HG02642 (cell line): ENCODE data around the gene RRM2.

Experiments used
- ATAC-seq: cut with Tn5 transposase; IDR thresholded peaks from one replicate; pipeline ENCODE4 v1.9.1; 2021; ENCODE audit warnings: mild to moderate bottlenecking; ENCODE audit not compliant: unreplicated experiment, poor library complexity

Gene RRM2

DNA sequence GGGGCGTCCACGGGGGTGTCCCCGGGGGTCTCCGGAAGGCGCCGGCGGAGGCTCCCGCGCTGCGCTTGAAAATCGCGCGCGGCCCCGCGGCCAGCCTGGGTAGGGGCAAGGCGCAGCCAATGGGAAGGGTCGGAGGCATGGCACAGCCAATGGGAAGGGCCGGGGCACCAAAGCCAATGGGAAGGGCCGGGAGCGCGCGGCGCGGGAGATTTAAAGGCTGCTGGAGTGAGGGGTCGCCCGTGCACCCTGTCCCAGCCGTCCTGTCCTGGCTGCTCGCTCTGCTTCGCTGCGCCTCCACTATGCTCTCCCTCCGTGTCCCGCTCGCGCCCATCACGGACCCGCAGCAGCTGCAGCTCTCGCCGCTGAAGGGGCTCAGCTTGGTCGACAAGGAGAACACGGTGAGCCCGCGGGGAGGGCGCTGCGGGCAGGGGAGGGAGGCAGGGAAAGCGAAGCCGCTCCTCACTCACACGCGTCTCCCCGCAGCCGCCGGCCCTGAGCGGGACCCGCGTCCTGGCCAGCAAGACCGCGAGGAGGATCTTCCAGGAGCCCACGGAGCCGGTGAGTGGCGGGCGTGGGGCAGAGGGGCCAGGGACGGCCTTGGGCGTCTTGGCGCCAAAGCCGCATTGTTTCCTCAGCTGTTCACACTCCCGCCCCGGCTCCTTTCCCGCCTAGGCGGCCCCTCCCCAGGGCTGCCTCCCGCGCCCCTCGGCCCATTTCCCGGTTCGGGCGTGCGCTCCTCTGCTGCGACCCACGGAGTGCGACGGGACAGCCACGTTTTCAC lies at the start of gene RRM2:
Gene RRM2, plus strand, starts transcription at position 240 of the 781 bp plus-strand sequence. Its CDS starts 60 bp downstream, at position 300.
- ATAC-seq = peak; percentile 75

DNA sequence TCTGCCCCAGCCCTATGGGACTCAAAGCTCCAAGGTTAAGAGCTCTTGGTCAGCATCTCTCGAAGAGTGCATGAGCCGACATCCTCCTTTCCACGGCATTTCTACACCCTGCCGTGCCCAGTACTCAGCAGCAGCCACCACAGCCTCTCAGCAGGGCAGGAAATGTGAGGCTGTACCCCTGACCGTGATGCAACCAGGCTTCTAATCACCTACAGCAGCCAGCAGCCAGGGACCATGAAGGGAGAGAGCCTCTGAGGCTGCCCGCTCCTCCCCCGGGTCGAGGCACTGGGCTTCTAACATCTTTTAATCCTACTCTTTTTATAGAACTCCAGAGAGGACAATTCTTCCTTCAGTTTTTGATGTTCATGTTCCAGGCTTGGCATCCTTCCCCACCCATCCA lies 48.8 kb upstream of the RRM2 start:
- ATAC-seq = no peak

DNA sequence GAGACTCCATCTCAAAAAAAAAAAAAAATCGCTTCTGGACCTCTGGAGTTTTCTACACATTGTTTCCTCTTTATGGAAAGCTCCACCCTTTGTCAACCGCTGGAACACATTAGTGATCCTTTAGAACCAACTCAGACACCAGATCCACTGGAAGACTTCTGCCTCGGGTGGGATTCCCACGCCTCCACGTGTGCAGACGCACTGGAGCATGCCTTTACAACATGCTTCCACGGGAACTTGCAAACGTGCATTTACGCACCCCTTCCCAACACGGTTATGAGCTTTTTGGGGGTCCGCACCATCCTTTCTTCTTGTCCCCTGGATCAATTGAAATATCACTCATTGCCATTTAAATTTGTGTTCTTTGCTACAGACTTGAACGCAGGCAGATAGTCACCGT lies 47.4 kb upstream of the RRM2 start:
- ATAC-seq = no peak

DNA sequence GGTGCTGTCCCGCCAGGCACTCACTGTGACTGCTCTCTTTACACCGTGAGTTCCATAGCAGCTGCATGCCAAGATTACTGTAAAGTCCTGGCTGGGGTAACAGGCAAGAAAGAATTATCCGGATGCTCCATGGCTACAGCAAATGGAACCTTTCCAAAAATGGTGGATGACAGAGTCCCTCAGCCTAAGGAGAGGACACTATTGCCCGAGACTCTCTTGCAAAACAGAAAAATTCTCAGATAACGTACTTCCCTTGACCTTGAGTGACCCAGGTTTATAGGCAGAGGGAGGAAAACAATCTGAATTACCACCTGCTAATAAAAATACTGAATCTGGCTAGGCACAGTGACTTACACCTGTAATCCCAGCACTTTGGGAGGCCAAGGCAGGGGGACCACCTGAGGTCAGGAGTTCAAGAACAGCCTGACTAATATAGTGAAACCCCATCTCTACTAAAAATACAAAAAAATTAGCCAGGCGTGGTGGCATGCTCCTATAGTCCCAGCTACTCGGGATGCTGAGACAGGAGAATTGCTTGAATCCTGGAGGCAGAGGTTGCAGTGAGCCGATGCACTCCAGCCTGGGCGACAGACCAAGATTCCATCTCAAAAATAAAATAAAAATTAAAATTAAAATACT lies 46.8 kb upstream of the RRM2 start:
- ATAC-seq = no peak

DNA sequence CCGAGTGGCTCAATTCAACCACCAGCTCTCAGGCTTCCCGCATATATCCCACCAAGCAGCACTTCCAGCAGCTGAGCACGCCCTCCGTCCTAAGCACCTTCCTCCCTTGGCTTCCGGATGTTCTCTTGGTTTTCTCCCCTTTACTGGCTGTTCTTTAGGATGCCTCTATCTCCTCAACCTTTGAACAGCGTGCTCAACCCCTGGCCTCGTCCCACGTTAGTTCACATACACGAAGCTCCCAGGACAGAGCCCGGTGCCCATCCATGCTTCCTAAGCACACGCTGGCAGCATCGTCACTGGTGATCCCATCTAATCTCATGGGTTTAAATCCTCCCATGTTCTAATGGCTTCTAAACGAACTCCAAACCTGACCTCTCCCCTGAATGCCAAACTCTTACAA lies 46.0 kb upstream of the RRM2 start:
- ATAC-seq = no peak

DNA sequence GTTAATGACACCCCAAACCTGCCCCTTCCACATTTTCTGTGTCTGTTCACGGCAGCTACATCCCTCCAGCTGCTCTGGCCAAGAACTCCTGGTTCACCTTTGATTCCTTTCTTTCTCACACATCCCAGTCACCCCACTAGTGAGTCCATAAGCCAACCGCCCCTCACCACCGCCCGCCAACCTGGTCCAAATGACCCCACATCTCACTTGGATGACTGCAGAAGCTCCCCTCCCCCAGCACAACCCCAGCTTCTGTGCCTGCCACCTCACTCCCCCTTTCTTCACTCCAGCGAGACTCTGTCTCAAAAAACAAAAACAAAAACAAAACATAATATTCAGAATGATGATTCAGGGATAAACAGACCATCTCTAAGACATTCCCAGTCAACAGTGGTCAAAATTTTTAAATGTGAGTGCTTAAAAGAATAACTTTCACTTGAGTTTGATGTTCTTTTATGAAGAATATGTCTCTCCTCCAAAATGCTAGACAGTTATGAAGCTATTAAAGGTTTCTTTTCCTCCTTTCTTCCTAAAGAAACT lies 45.5 kb upstream of the RRM2 start:
- no peak for ATAC-seq

DNA sequence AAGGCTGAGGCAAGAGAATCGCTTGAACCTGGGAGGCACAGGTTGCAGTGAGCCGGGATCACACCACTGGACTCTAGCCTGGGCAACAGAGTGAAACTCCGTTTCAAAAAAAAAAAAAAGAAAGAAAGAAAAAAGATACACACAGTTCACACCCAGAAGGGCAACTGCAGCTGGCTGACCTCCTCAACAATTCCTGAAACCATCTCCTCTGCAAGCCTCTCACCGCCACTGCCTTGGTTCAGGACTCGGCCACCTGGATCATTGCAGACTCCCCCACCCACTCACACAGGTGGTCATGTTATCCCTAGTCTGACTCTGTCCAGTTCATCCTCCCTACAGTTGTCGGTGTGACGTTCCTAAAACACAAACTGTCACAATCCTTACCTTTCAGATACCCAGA lies 44.5 kb upstream of the RRM2 start:
- no peak for ATAC-seq

DNA sequence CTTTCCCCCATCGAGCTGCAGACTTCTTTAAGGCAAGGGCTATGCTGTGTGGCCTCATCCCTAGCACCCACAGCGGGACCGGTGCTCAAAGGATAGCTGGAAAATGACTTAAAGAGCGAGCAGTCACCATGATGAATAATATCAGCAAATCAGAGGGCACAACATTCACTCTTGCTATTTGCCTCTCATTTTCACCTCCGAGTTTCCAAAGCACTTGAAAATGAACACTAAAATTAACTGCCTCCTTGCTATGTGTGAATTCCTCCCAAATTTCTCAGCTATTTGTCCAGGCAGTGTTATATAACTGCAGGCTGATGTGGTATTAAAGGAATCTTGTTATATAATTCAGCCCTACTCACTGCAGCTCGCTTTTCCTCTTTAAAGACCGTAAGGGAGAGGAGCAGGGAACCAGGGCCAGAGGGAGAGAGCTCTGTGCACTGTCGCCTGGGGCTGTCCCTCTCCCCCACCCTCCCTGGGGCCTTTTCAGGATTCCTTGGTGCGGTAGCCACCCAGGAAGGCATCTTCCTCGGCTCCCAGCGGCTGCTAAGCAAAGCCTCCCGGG lies 43.8 kb upstream of the RRM2 start:
- ATAC-seq = no peak

DNA sequence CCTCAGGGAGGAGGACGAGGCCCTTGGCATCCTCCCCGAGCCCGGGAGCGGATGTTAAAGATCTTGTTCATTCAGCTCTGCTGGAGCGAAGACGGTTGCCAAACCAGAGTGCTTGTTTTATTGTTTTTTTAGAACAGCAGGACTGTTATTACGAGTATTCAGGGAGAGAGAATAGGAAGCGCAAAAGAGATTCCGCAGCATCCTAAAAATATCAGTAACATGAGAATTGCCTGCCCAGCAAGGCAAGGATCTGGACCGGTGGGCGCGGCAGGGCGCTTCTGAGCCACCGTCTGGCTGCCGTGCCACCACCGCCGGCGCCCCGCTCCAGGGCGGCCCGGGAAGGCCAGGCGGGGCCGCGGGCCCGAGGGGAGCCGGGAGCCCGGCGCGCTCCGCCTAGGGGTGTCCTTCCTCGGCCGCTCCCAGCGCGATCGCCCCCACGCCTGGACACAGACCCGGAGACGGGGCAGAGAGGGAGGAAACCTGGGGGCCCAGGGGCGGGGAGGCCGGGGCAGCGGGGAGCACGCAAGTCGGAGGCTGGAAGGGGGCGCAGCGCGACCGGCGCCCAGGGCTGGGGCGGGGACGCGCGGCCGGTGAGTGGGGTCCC lies 43.2 kb upstream of the RRM2 start:
- peak; percentile 29 for ATAC-seq

DNA sequence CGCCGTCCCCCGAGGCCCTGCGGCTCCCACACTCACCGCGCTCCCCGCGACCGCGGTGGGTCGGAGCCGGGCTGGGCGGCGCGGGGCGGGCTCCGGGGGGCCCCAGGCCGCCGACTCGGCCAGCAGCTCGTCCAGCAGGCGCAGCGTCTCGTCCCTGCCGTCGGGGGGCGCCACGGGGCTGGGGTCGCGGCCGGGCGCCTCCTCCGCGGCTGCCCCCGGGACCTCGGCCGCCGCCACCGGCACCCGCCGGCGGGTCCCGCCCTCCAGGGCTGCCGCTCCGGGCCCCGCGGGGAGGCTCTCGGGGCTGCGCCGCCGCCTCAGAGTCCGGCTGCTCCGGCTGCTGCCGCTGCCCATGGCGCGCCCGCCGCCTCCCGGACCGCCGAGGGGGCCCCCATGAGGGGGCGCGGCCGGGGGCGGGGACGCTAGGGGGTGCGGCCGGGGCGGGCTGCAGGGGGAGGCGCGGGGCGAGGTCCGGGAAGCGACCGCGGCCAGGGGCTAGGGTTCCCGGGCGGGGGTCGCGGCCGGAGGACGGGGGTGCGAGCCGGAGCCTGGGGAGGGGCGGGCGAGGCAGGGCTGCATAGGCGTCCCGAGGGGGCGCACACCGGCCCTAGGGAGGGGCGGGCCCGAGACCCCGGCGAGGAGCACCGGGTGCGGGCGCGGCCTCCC lies 42.5 kb upstream of the RRM2 start, which contains the start of gene CYS1:
Gene CYS1, minus strand, starts transcription at position 542 of the 666 bp plus-strand sequence. Its CDS starts 188 bp downstream, at position 354.
- ATAC-seq = peak; percentile 40

DNA sequence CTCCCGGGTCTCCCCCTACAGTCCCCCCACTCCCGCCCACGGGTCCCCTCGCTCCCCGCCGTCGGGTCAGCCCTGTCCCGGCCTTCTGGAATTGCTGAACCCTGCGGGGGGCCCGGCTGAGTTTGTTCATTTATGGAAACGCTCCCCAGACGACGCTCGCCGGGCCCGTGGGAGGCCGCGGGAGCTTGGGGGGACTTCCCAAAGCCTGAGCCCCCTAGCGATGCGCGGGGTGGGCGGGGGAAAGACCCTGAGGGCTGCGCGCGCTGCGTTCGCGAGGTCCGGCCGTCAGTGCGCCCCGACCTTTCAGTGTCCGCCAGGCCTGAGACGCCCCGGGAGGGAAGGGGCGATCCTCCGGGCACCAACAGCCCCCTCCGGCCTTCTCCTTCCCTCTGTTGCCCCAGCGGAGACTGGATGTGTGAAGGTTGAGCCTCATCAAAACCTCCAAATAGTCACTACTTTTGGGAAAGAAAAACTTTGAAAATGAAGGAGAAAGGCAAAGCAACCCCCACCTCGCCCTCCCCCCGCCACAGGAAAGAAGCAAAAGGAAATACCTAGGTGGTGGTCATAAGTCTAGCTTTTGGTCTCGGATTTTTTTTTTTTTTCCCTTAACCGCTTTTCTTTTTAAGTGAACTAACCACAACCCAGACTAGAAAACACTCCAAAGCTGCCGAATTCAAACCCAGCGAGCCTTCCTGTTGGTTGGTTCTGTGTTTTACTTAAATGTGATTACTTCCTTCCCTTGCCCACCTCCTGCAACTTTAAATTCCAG lies 41.8 kb upstream of the RRM2 start:
- ATAC-seq = peak; percentile 26

DNA sequence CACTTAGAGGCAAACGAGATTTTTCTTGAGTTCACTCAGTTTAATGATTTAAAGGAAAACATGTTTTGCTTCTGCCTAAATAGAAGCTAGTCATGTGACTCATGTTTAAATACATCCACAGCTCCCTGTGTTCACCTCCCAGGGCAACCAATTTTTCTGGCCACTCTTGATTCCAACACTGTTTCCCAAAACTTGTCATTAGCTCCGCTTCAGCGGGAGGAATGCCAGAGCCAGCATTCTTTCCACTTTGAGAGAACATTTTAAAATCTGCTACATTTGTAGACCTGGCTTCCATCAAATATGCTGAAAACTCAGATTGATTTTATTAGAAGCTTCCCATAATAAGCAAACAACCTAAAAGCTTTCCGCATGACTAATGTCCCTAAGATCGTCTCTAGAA lies 39.5 kb upstream of the RRM2 start:
- no peak for ATAC-seq

DNA sequence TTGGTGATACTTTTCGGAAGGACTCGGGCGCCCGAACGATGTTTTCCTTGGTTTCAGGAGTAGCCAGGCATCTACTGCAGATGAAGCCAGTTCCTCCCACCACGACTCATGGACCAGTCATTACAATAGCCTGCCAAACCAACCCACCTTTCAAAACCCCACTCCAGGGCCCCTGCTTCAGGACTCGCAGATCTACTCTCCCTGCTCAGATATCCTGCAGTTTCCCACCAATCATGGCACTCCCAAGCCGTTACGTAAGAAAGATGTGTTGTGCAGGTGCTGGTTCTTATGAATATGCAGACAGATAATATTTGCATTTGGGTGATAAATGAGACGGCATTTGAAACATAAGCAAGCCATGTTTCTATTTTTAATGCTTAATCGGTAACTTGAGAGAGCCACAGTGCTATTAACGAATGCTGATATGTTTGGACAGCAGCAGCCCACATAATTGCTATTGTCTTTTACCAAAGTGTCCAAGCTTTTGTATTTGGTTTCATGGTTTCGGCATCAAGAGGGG lies 38.8 kb upstream of the RRM2 start:
- peak; percentile 28 for ATAC-seq

DNA sequence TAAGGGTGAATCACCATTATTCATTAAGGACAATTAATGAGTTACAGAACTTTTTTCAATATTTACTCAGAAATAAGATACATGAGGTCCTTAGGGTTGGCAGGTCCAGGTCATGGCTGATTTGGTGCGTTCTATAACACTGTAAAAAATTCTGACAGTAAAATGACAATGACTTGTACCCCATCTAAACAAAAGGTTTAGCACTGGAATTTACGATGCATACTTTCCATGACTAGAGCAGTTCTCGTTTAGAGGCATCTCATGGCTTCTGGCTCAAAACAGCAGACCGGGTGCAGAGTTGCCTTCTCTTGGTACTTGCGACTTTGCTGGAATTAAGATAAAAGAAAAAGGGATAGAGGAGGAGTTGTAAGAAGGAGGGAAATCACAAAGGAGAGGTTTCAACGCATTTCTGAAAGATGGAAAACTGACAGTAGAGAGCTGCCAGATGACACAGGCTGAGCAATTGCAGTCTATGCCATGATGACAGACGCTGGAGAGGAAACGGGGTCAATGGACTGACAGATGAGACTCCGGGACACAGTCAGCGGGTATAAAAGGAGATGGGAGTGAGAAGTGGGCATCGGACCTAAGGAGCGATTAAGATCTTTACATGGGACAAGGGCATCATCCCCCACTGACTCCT lies 38.2 kb upstream of the RRM2 start:
- no peak for ATAC-seq

DNA sequence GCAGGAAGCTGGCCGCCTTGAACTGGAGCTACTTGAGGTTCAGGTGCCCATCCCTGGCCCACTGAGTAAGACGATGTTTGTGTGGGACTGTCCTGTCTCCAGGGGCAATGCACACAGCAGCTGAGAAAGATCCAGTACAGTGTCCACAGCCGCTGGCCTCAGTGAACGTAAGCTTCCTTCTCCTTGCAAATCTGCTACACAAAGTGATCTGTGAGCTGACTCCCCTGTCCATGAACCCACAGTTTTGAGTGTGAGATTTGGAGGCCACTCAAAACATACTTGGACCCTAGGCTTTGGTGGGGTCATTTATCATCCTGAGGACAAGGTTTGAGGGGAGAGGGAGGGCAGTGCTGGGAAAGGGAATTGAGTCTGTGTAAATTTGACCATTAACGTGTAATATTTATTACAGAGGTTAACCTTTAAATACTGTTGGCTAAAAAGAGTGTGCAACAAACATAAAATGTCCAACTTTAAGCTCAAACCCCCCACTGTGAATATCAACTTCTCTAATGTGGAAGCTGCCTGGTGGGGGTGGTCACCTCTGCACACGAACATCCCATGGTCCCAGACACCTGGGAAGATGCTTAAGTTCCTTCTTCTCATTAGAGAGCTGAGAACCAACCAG lies 37.4 kb upstream of the RRM2 start:
- ATAC-seq = no peak

DNA sequence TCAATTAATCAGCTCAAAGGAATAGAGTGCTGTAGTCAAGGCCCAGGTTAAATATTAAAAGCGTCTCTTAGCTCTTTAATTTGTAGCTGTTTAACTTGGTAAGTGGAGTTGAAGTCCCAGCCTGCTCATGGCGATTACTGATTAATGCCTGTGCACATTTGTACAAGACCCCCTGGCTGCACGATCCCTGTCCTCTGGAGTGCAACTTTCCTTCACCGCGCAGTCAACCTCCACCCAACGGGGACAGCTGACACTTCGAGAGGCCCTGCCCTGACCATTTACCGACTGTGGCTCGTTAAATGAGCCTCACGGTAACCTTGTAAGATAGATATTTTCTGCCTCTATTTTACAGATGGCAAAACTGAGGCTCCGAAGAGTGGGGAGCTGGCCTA lies 36.9 kb upstream of the RRM2 start:
- no peak for ATAC-seq

DNA sequence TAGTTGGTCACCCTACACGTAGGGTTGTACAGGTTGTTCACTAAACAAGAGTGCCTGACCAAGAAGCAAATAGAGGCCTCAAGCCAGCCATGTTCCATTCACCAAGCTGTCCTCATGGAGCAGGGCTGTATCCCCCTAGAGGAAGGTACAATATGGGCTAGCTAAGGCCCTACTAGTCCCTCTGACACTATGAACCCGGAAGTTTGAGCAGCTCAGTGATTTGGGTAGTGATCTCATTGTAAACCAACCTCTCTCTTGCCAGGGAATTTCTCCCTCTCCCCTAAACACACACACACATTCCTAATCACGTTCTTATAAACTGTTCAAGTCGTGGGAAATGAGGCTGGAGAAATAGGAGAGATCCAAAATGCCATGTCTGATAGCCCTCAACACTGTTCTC lies 35.6 kb upstream of the RRM2 start:
- ATAC-seq = no peak

DNA sequence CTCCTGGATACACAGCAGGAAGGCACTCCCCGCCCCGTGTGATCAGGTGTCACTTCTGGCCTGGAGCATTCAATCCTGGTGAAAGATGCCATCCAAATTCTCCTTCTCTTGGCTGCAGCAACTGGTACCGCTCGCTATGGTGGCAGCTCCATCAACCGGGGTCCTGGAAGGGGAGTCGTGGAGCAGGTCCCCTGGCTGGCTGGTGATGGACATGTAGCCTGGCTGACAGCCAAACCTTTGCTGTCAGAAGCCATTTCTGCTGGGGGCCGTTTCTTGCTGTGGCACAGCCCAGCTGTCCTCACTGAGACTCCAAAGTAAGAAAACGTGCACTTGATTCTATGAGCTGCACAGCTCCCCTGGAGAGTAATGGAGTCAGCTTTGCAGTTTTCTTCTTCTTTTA lies 35.2 kb upstream of the RRM2 start:
- ATAC-seq = no peak
